ENCODE measurements around the gene CLTCL1. TPM values are rescaled to one million over a fixed set of nuclear protein-coding genes. Genes with fewer than 3 reads are reported as not detected.

CLTCL1 gene
- total and polyA plus RNA-seq, 2 experiments from 2014 or later: 6.6 to 15.1 TPM

GRCh38 chr22:19178065-19178656 is 113.4 kb downstream of the CLTCL1 start:
- no peak overlapping the region for H2AFZ ChIP-seq
- peaks cover 5% of the 10 kb centered on the region; the same call in 1 of the 3 replicates for H3K36me3 Mint-ChIP-seq (ENCODE audit: low read depth)
- DNase-seq (ENCODE audit: low spot score): peak; percentile 67

GRCh38 chr22:19177164-19178064 is 114.1 kb downstream of the CLTCL1 start:
- peaks cover 24% of the 10 kb centered on the region for H3K79me2 ChIP-seq (replicated peaks; ENCODE audit: insufficient read depth)
- no peaks in the 10 kb centered on the region for H3K27me3 ChIP-seq (ENCODE audit: insufficient read depth)
- Mint-ChIP-seq H3K9me3 (no peaks in the 10 kb centered on the region; the same call in 2 of the 3 replicates), H3K36me3 (ENCODE audit: low read depth) (peaks cover 9% of the 10 kb centered on the region; the same call in 2 of the 3 replicates), H3K4me1 (peaks cover 36% of the 10 kb centered on the region), H3K4me3 (peak overlapping the region; percentile 76), H3K27ac (peak overlapping the region; percentile 59), H3K27me3 (ENCODE audit: insufficient read depth, low read depth, poor library complexity) (peaks cover 31% of the 10 kb centered on the region)
- peaks cover 39% of the 10 kb centered on the region for H3K4me1 ChIP-seq (ENCODE audit: insufficient read depth)
- peaks cover 33% of the 10 kb centered on the region for H3F3A ChIP-seq (replicated peaks; ENCODE audit: low read depth)
- H3K36me3 ChIP-seq (ENCODE audit: insufficient read depth): no peaks in the 10 kb centered on the region
- ATAC-seq (peak; percentile 4), DNase-seq (ENCODE audit: low spot score) (peak; percentile 48)
- no peak overlapping the region for H2AFZ ChIP-seq
- H3K4me3 ChIP-seq: peak overlapping the region; percentile 62
- TF ChIP-seq POLR2AphosphoS5 (IDR thresholded peaks at IDR 0.05; ENCODE audit: low read depth) (0 out of 2 replicates have a peak, but pooled peaks have one; percentile 7), STAT1 (IDR thresholded peaks at IDR 0.05; ENCODE audit: unreplicated experiment) (no peak), ZNF462 (CRISPR knock-in tag; IDR thresholded peaks at IDR 0.05) (no peak)
- H4K20me1 ChIP-seq (replicated peaks; ENCODE audit: insufficient read depth): peaks cover 7% of the 10 kb centered on the region
- no peaks in the 10 kb centered on the region for H3K9me2 ChIP-seq (ENCODE audit: insufficient read depth)
- H3K4me2 ChIP-seq: peak overlapping the region; percentile 96
- peak overlapping the region; percentile 69; the same call in 1 of the 2 replicates for H3K27ac ChIP-seq (ENCODE audit: low read depth)

More at GRCh38 chr22:19178065-19178656, 113.4 kb downstream of the CLTCL1 start:
- Mint-ChIP-seq H3K4me3 (peak overlapping the region; percentile 76; the same call in 2 of the 3 replicates), H3K4me1 (peaks cover 29% of the 10 kb centered on the region), H3K27ac (no peak overlapping the region), H3K27me3 (ENCODE audit: insufficient read depth, low read depth, poor library complexity) (peaks cover 28% of the 10 kb centered on the region), H3K9me3 (no peaks in the 10 kb centered on the region)
- H4K20me1 ChIP-seq (replicated peaks; ENCODE audit: insufficient read depth): peaks cover 3% of the 10 kb centered on the region; the same call in 1 of the 2 replicates
- no peaks in the 10 kb centered on the region for H3K27me3 ChIP-seq (ENCODE audit: insufficient read depth)
- no peaks in the 10 kb centered on the region for H3K36me3 ChIP-seq (ENCODE audit: insufficient read depth)
- peak overlapping the region; percentile 62 for H3K4me3 ChIP-seq
- H3K79me2 ChIP-seq (replicated peaks; ENCODE audit: insufficient read depth): peaks cover 17% of the 10 kb centered on the region
- ATAC-seq: peak; percentile 3; the same call in 2 of the 3 replicates
- peak overlapping the region; percentile 96 for H3K4me2 ChIP-seq
- H3K27ac ChIP-seq (ENCODE audit: low read depth): no peak overlapping the region
- 0 out of 2 replicates have a peak, but pooled peaks have one; percentile 34 for TF ChIP-seq POLR2AphosphoS5 (IDR thresholded peaks at IDR 0.05; ENCODE audit: low read depth)
- no peak for TF ChIP-seq NANOG (IDR thresholded peaks at IDR 0.05; ENCODE audit: borderline replicate concordance)
- H3K4me1 ChIP-seq (ENCODE audit: insufficient read depth): peaks cover 34% of the 10 kb centered on the region
- no peaks in the 10 kb centered on the region for H3K9me2 ChIP-seq (ENCODE audit: insufficient read depth)
- peaks cover 27% of the 10 kb centered on the region for H3F3A ChIP-seq (replicated peaks; ENCODE audit: low read depth)

Measured in GM23338 (cell line).